EH (cell line): ENCODE results near the gene SCARF2.
A peak's percentile ranks its signal among the peaks of the same experiment; 100 is the strongest.

Experiments used
- DNase-seq: peaks from one replicate; pipeline ENCODE4 v3.0.0-alpha.2; 2015; ENCODE audit warnings: low read depth

Gene SCARF2

GRCh38 chr22:20440637-20441591 lies 3.3 kb upstream of the SCARF2 start:
- no peak for DNase-seq

- no peak for DNase-seq
Observed at GRCh38 chr22:20439928-20440575, 2.4 kb upstream of the SCARF2 start.

- no peak for DNase-seq
Observed at GRCh38 chr22:20439556-20439927, 1.9 kb upstream of the SCARF2 start.

GRCh38 chr22:20438678-20439492 lies 1.3 kb upstream of the SCARF2 start:
- peak; percentile 49 for DNase-seq

DNA sequence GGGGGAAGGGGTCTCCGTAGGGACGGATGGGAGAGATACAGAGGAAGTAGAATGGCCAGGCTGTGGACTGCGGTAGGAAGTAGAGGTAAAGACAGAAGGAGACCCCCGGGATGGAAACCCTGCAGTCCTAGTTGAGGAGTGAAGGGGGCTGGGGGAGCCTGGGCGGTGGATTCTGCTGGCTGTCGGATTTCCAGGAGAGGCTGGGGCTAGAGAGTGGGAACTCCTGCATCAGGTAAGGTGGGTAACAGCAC lies 727 bp upstream of the SCARF2 start:
- DNase-seq: no peak

DNA sequence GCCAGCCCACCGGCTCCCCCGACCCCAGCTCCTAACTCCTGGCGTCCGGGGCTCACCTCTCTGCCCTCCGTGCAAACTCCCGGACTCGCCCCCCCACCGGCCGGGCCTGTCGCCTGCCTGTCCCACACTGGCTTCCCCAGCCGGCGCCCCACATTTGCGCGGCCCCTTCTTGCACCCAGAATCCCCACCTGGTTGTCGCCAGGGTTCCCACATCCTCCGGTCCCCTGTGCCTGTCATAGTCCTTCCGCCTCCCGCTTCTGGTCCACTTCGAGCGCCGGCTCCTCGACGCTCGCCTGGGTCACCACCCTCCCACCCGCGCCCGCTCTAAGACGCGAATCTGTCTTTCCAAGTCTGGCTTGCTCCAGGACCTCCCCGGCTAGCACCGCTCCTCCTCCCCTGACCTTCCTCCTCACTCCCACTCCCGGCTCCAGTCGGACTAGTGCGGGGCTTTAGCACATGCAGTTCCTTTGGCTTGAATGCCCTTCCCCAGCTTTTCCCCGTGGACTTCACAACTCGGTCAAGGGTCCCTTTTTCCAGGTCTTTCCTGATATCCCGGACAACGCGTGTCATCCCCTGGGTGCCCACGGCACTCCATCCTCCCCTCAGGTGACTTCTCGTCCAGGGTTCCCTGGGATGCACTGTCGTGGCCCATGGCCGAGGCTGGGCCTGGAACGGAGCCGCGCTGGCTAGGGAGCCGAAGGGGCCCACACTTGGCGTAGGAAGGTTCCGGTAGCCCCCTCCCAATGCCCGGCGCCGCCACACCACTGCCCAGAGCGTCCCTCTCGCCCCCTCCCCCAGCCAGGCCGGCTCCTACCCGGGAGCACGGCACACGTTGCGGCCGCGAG lies 635 bp downstream of the SCARF2 start:
- DNase-seq: peak; percentile 58

- DNase-seq: peak; percentile 70
Observed at GRCh38 chr22:20436307-20436767, 1.3 kb downstream of the SCARF2 start.

DNA sequence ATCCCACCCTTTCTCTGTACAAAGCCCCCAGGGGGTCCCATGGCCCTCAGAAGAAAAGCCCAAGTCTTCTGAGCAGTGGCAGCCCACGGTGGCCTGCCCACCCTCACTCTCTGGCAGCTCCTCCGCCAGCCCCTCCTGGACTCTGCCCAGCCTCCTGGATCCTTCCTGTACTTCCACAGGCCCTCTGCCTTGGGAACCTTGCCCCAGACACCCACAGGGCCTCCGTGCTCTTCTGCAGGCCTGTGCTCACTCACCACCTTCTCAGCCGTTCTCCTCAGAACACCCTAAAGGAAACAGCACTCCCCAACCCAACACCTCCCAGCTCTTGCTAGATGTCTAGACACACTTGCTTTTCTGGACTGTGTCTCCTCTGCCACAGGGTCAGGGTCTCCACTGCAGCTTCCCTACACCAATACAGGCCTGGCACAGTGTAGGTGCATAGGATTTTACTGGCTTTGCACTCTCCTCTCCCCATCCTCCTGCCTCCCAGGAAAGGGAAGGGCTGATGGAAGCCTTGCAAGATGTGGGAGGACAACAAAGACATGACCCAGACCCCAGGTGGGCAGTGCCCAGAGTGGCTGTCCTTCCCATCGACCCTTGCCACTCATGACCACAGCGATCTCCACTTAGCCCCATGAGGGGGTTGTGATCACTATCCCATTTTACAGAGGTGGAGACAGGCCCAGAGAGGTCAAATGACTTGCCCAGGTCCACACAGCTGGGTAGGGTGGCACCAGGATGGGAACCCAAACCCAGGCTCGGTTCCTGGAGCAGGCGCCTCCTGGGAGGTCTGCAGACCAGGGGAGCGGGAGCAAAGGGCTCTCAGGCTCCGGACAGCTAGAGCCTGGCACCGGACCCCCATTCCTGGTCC lies 2.0 kb downstream of the SCARF2 start:
- peak; percentile 29 for DNase-seq

DNA sequence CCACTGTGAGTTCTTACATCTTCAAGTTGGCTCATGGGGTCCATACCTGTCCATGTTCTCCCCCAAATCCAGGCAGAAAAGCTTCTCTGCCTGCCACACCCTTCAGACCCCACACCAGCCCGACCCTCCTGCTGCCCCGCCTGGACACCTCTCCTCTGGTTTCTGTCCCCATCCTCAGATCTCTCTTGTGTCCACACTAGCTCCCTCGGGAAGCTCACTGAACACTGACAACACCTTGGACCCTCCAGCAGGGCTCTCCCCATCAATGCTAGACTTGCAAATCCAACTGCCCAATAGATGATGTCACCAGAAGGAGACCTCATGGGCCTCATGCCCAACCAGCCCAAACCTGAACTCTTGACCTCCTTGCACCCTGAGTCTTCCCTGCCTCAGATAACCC lies 2.9 kb downstream of the SCARF2 start:
- DNase-seq: peak; percentile 7

- no peak for DNase-seq
Observed at GRCh38 chr22:20434264-20434751, 3.3 kb downstream of the SCARF2 start.

DNA sequence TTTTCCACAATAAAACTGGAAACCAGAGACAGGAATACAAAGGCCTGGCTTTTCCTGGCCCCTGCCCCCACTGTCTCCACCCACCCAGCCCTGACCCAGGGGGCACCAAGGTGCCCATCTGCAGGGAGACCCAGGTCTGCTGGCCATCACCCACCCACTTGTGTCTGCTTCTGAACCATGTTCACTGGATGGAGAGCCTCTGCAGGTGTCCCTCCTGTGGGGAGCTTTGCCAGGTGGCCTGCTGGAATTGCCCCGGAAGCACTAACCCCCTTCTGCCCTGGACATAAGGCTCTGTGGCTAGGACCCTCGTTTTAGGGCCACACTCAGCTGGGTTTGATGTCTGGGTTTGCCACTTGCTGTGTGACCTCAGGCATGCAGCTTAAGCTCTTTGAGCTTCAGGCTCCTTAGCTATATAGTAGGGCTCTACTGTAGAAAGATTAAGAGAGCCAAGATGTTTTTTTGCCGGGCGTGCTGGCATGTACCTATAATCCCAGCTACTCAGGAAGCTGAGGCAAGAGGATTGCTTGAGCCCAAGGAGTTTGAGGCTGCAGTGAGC lies 3.9 kb downstream of the SCARF2 start:
- no peak for DNase-seq

- DNase-seq: no peak
Observed at GRCh38 chr22:20433191-20433590, 4.4 kb downstream of the SCARF2 start.

DNA sequence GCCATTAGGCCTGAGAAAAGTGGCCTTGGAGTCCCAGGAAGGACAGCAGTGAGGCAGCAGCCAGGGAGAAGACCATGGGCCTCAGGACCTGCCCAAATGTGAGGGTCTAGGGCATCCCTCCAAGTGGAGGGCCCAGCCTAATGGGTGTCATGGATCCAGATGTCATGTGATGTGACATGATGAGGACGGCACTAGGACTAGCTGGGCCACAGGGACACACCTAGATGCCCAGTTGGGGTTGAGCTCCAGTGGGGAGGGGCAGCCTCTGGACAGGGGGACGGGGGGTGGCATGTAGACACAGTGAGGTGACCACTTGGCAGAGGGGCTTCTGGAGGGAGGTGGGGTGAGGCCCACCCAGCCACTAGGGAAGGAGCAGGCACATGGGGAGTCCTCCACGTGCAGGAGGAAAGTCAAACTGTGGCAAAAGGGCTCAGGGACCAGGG lies 5.4 kb downstream of the SCARF2 start:
- no peak for DNase-seq

GRCh38 chr22:20431511-20432192 lies 6.0 kb downstream of the SCARF2 start:
- DNase-seq: no peak

GRCh38 chr22:20430720-20431510 lies 6.7 kb downstream of the SCARF2 start:
- DNase-seq: no peak

DNA sequence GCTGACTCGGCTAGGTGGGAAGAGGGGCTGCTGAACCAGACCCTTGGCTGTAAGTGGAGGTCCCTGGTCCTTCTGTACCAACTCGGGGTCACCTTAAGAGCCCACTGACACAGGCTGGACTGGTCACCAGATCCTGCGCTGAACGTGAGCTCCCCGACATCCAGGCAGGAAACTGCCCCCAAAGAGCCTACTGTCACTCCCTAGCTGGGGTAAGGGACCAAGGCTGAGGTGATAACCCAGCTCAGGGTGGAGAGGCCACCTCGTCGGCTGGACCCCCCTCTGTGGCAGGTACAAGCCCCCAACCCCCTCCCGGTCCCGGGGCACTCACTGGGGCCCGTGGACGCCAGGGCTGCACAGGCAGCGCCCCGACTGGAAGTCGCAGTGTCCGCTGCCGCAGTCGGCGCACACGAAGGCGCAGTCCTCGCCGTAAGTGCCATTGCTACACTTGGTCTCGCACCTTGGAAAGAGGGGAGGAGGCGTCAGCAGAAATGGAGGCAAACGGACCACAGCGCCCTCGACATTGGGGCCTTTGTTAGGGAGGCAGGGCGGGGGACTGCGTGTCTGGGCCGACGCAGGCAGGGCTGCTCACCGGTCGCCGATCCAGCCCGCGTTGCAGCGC lies 7.4 kb downstream of the SCARF2 start:
- DNase-seq: no peak

- DNase-seq: no peak
Observed at GRCh38 chr22:20429254-20430100, 8.1 kb downstream of the SCARF2 start.
